ENCODE data around the gene TUBB.

- TF ChIP-seq CTCF (IDR thresholded peaks at IDR 0.05; ENCODE audit: low read length) (peak; percentile 86), EZH2 (optimal IDR thresholded peaks at IDR 0.05; ENCODE audit: low read depth, low read length) (no peak)
These were observed 47.5 kb upstream of the TUBB start, which contains the start of gene DHX16 for GRCh38 chr6:30672445-30673253.
